GM18867 (cell line): ENCODE measurements around the gene APBA2.
"Not testable (repeated sequence)": the region's sequence is repeated elsewhere in the genome, so short reads cannot be mapped to it uniquely, and the experiment has no call there.

ENCODE experiments used
- ATAC-seq: cut with Tn5 transposase; IDR thresholded peaks from one replicate; pipeline ENCODE4 v1.9.1; 2021; ENCODE audit warnings: mild to moderate bottlenecking, moderate library complexity; ENCODE audit not compliant: unreplicated experiment

APBA2 gene

GRCh38 chr15:28994831-28995596 is 109.2 kb downstream of the APBA2 start:
- ATAC-seq, result no peak

- ATAC-seq, result no peak
Measured at GRCh38 chr15:28995705-28996104, 109.9 kb downstream of the APBA2 start.

GRCh38 chr15:28996289-28996688 is 110.5 kb downstream of the APBA2 start:
- ATAC-seq, result no peak

- ATAC-seq, result no peak
Measured at GRCh38 chr15:28996953-28997352, 111.2 kb downstream of the APBA2 start.

- no peak for ATAC-seq
Measured at GRCh38 chr15:28997791-28998190, 112.0 kb downstream of the APBA2 start.

GRCh38 chr15:28998511-28998910 is 112.7 kb downstream of the APBA2 start:
- ATAC-seq, result no peak

- ATAC-seq, result no peak
Measured at GRCh38 chr15:29003191-29003839, 117.5 kb downstream of the APBA2 start.

GRCh38 chr15:29003840-29004233 is 118.1 kb downstream of the APBA2 start:
- no peak for ATAC-seq

GRCh38 chr15:29005931-29006330 is 120.2 kb downstream of the APBA2 start:
- no peak for ATAC-seq

- ATAC-seq, result no peak
Measured at GRCh38 chr15:29008846-29009245, 123.1 kb downstream of the APBA2 start.

- no peak for ATAC-seq
Measured at GRCh38 chr15:29012097-29012496, 126.3 kb downstream of the APBA2 start.

GRCh38 chr15:29014493-29014892 is 128.7 kb downstream of the APBA2 start:
- no peak for ATAC-seq

GRCh38 chr15:29016518-29016917 is 130.7 kb downstream of the APBA2 start:
- ATAC-seq, result no peak

GRCh38 chr15:29018120-29018805 is 132.5 kb downstream of the APBA2 start:
- ATAC-seq, result no peak

GRCh38 chr15:29018995-29019976 is 133.5 kb downstream of the APBA2 start:
- ATAC-seq, result no peak

GRCh38 chr15:29021857-29022256 is 136.1 kb downstream of the APBA2 start:
- ATAC-seq, result no peak

- no peak for ATAC-seq
Measured at GRCh38 chr15:29024662-29025061, 138.9 kb downstream of the APBA2 start.

- ATAC-seq, result not testable (repeated sequence)
Measured at GRCh38 chr15:29025411-29025810, 139.6 kb downstream of the APBA2 start.

GRCh38 chr15:29028158-29028557 is 142.4 kb downstream of the APBA2 start:
- not testable (repeated sequence) for ATAC-seq

- ATAC-seq, result no peak
Measured at GRCh38 chr15:29029651-29030195, 143.9 kb downstream of the APBA2 start.
